Body of pancreas (tissue), 4 donors: ENCODE results near the gene CRKL. TPM values are rescaled to one million over a fixed set of nuclear protein-coding genes. Genes with fewer than 3 reads are reported as not detected.

ENCODE experiments used
- ATAC-seq: fragments of 150-250 bp; one replicate; pipeline ENCODE4 v1.9.1; 2016
- DNase-seq, 4 donors: peaks; one replicate each; pipeline ENCODE4 v3.0.0-alpha.2; 2019
- H3K27ac ChIP-seq, 4 donors: fragments of 200-600 bp; sonication (generic); 1 replicate in 3 of 4; 2 replicates in 1 of 4; pipeline versions ENCODE4 v1.5.1 to v1.6.1; 2016 to 2019; ENCODE audit warnings: mild to moderate bottlenecking in 1 of 4, mixed read lengths in 1 of 4, moderate library complexity in 1 of 4
- H3K27me3 ChIP-seq, 2 donors: fragments of 200-600 bp; sonication (generic); one replicate each; pipeline ENCODE4 v1.6.0; 2016; ENCODE audit warnings: mild to moderate bottlenecking in 1 of 2
- H3K36me3 ChIP-seq, 2 donors: fragments of 200-600 bp; sonication (generic); replicated peaks in 1 of 2; 2 replicates each; pipeline ENCODE4 v1.5.1; 2016; ENCODE audit warnings: low read depth in 2 of 2; ENCODE audit not compliant: insufficient read depth in 1 of 2
- H3K4me1 ChIP-seq: fragments of 200-600 bp; sonication (generic); one replicate; pipeline ENCODE4 v1.6.0; 2016
- H3K4me3 ChIP-seq, 2 donors: fragments of 200-600 bp; sonication (generic); 1 replicate in 1 of 2; 2 replicates in 1 of 2; pipeline ENCODE4 v1.5.1; 2016 to 2019
- H3K9me3 ChIP-seq, 3 donors: fragments of 200-600 bp; sonication (generic); 1 replicate in 2 of 3; 2 replicates in 1 of 3; pipeline ENCODE4 v1.5.1; 2016
- CTCF ChIP-seq, 7 experiments: fragments of 450-650 bp in 4 of 7; fragments of 200-600 bp in 3 of 7; sonication (generic) in 3 of 7; IDR thresholded peaks; one replicate each; pipeline ENCODE4 v1.5.1; 2016 to 2019; ENCODE audit warnings: antibody characterized with exemption in 7 of 7
- POLR2A ChIP-seq, 3 donors: fragments of 450-650 bp; IDR thresholded peaks; one replicate each; pipeline ENCODE4 v1.6.1; 2016; ENCODE audit warnings: antibody characterized with exemption in 3 of 3, mild to moderate bottlenecking in 2 of 3
- WGBS, 2 donors: methylation state at CpG; one replicate each; pipeline ENCODE4 v1.1.5; 2017; 5-methylcytosine and 5-hydroxymethylcytosine counted together
- intact Hi-C: fragments of 100-400 bp; cut with DNase I; formaldehyde crosslinking; loops from one replicate; pipeline ENCODE4 v1.15.1; 2023
- total RNA-seq, 2 donors: library from RNA; depleted of rRNA; stranded (reverse); fragments of >200 nt; gene quantifications; one replicate each; pipeline ENCODE4 v1.1.0, GENCODE V29; 2016

The CRKL gene
- total RNA-seq, 2 donors from 2014 or later, result 18.2 to 25.4 TPM

GRCh38 chr22:20965104-20965887 lies 48.1 kb downstream of the CRKL start:
- WGBS, 2 donors, result 6 to 16% methylated on average over 8 to 37 of the region's 65 CpGs
- Histone ChIP-seq H3K27ac (no peak overlapping the region), H3K27me3 (peaks cover 0 to 3% of the 10 kb centered on the region in 2 donors), H3K9me3 (no peaks in the 10 kb centered on the region), H3K4me3 (no peak overlapping the region), H3K4me1 (peaks cover 11% of the 10 kb centered on the region), H3K36me3 (no peaks in the 10 kb centered on the region)
- ATAC-seq, result peak; percentile 54
- no peak for TF ChIP-seq POLR2A (IDR thresholded peaks at IDR 0.05)
- no peak for TF ChIP-seq CTCF (IDR thresholded peaks at IDR 0.05)
- intact Hi-C loops, result loop anchor here (10.0 kb wide), 2 partner anchors 50 kb away; partner anchors contain the start of genes CRKL and P2RX6
- peak in 1 of 4 donors; percentile 38 for DNase-seq

- intact Hi-C loops, result loop anchor here (10.0 kb wide), 2 partner anchors 49 to 51 kb away; partner anchors contain the start of genes CRKL and P2RX6
- Histone ChIP-seq H3K27ac (no peak overlapping the region), H3K36me3 (no peaks in the 10 kb centered on the region), H3K9me3 (no peaks in the 10 kb centered on the region), H3K27me3 (peaks cover 0 to 3% of the 10 kb centered on the region in 2 donors), H3K4me3 (no peak overlapping the region), H3K4me1 (peaks cover 11% of the 10 kb centered on the region)
- WGBS, 2 donors, result 82% methylated on average over 12 of the region's 13 CpGs; no CpG with 5 or more reads in 1 of the 2 donors
- TF ChIP-seq CTCF (IDR thresholded peaks at IDR 0.05), result no peak
- no peak for TF ChIP-seq POLR2A (IDR thresholded peaks at IDR 0.05)
- ATAC-seq (no peak), DNase-seq (no peak)
Observed at GRCh38 chr22:20965888-20966855, 49.0 kb downstream of the CRKL start.

- ATAC-seq, result no peak
- 63 to 79% methylated on average over 14 to 21 of the region's 22 CpGs for WGBS, 2 donors
- Histone ChIP-seq H3K9me3 (no peaks in the 10 kb centered on the region), H3K27ac (no peak within 1 kb of the TSS), H3K27me3 (peaks cover 0 to 3% of the 10 kb centered on the region in 2 donors), H3K4me1 (peaks cover 11% of the 10 kb centered on the region), H3K36me3 (no peaks in the 10 kb centered on the region), H3K4me3 (no peak within 1 kb of the TSS)
- TF ChIP-seq CTCF (IDR thresholded peaks at IDR 0.05), result no peak
- TF ChIP-seq POLR2A (IDR thresholded peaks at IDR 0.05), result no peak
- intact Hi-C loops, result loop anchor here (10.0 kb wide), 2 partner anchors 48 to 52 kb away; partner anchors contain the start of genes CRKL and P2RX6
- no peak for DNase-seq
Observed at GRCh38 chr22:20966883-20967696, 49.9 kb downstream of the CRKL start, which contains the start of gene AIFM3. Gene AIFM3 (plus strand): TSS chr22:20967255. CDS start chr22:20967945, 690 bp downstream.

GRCh38 chr22:20967697-20968211 lies 50.5 kb downstream of the CRKL start:
- 62 to 69% methylated on average over 15 to 16 of the region's 19 CpGs for WGBS, 2 donors
- DNase-seq (no peak), ATAC-seq (no peak)
- Histone ChIP-seq H3K9me3 (no peaks in the 10 kb centered on the region), H3K4me3 (no peak overlapping the region), H3K27me3 (peaks cover 0 to 3% of the 10 kb centered on the region in 2 donors), H3K4me1 (peaks cover 11% of the 10 kb centered on the region), H3K36me3 (no peaks in the 10 kb centered on the region), H3K27ac (no peak overlapping the region)
- intact Hi-C loops, result loop anchor here (10.0 kb wide), 2 partner anchors 47 to 53 kb away; partner anchors contain the start of genes CRKL and P2RX6
- TF ChIP-seq CTCF (IDR thresholded peaks at IDR 0.05), result no peak
- no peak for TF ChIP-seq POLR2A (IDR thresholded peaks at IDR 0.05)
